Activated CD4-positive, alpha-beta T cell treated with anti-CD3 and anti-CD28 coated beads, Interleukin-2, amount 50 U/mL, for 16 hours (primary cell): Measurements from ENCODE around the gene PDE1A.

Source experiments
- DNase-seq: peaks from one replicate; pipeline ENCODE4 v3.0.0-alpha.2; 2020

PDE1A gene

GRCh38 chr2:182186132-182186735, 240.6 kb downstream of the PDE1A start:
- peak; percentile 37 for DNase-seq

- DNase-seq: no peak
These were observed 244.4 kb downstream of the PDE1A start for GRCh38 chr2:182182436-182182835.

- DNase-seq: no peak
These were observed 245.5 kb downstream of the PDE1A start for GRCh38 chr2:182181381-182181780.

- DNase-seq: no peak
These were observed 247.7 kb downstream of the PDE1A start for GRCh38 chr2:182179176-182179575.

- DNase-seq: no peak
These were observed 252.8 kb downstream of the PDE1A start for GRCh38 chr2:182173944-182174622.

- no peak for DNase-seq
These were observed 256.5 kb downstream of the PDE1A start for GRCh38 chr2:182170341-182170740.

GRCh38 chr2:182167882-182168281, 259.0 kb downstream of the PDE1A start:
- no peak for DNase-seq

- DNase-seq: no peak
These were observed 260.0 kb downstream of the PDE1A start for GRCh38 chr2:182166841-182167240.

- no peak for DNase-seq
These were observed 260.4 kb downstream of the PDE1A start for GRCh38 chr2:182166406-182166805.

- DNase-seq: no peak
These were observed 261.6 kb downstream of the PDE1A start for GRCh38 chr2:182165202-182165601.

- DNase-seq: no peak
These were observed 262.1 kb downstream of the PDE1A start for GRCh38 chr2:182164686-182165085.

GRCh38 chr2:182163878-182164277, 263.0 kb downstream of the PDE1A start:
- no peak for DNase-seq

- no peak for DNase-seq
These were observed 278.5 kb downstream of the PDE1A start for GRCh38 chr2:182148344-182148743.

- DNase-seq: no peak
These were observed 282.1 kb downstream of the PDE1A start for GRCh38 chr2:182144776-182145165.

GRCh38 chr2:182144041-182144775, 282.6 kb downstream of the PDE1A start:
- no peak for DNase-seq

GRCh38 chr2:182142062-182142461, 284.8 kb downstream of the PDE1A start:
- DNase-seq: no peak

GRCh38 chr2:182134201-182134600, 292.6 kb downstream of the PDE1A start:
- no peak for DNase-seq

GRCh38 chr2:182133195-182133891, 293.5 kb downstream of the PDE1A start:
- no peak for DNase-seq

GRCh38 chr2:182132605-182133004, 294.2 kb downstream of the PDE1A start:
- no peak for DNase-seq

GRCh38 chr2:182128821-182129707, 297.8 kb downstream of the PDE1A start:
- DNase-seq: no peak

GRCh38 chr2:182117196-182117595, 309.6 kb downstream of the PDE1A start:
- no peak for DNase-seq

- no peak for DNase-seq
These were observed 310.1 kb downstream of the PDE1A start for GRCh38 chr2:182116774-182117173.
